ENCODE results near the gene ZDHHC8.

The ZDHHC8 gene

DNA sequence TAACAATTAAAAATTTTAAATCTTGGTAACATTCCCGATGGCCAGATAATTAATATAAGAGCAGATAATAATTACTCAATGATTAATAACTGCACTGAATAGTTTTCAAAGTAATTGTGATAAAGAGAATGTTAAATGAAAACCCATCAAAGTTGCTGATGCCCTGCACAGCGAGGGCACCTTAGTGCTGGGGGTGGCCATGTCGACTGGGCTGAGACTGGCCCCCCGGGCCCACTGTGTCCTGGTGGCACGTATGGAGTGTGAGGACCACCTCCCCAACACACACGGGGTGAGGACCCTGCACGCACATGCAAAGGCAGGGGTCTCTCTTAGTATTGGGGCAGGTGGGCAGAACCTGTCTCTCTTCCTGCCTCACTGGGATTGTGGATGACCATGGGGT, 34.3 kb downstream of the ZDHHC8 start:
- no peak for DNase-seq

DNA sequence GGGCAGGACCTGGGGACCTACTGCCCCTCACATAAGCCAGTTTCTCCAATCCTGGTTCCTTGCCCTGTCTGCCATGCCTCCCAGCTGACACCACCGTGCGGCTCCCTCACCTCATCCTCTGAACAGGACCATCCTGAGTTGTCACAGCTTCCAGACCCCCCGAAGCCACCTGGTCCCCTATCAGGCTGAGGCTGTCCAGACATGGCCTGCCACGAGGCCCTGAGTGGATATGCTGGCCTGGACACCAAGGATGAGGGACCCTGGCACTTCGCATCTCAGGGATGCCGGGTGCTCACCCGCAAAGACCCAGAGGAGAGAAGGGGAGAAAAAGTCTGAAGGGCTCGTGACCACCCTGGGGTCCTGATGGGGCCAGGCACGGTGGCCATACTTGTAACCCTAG, 35.1 kb downstream of the ZDHHC8 start:
- no peak for DNase-seq

GRCh38 chr22:20167643-20168322, 36.2 kb downstream of the ZDHHC8 start:
- no peak for DNase-seq

DNA sequence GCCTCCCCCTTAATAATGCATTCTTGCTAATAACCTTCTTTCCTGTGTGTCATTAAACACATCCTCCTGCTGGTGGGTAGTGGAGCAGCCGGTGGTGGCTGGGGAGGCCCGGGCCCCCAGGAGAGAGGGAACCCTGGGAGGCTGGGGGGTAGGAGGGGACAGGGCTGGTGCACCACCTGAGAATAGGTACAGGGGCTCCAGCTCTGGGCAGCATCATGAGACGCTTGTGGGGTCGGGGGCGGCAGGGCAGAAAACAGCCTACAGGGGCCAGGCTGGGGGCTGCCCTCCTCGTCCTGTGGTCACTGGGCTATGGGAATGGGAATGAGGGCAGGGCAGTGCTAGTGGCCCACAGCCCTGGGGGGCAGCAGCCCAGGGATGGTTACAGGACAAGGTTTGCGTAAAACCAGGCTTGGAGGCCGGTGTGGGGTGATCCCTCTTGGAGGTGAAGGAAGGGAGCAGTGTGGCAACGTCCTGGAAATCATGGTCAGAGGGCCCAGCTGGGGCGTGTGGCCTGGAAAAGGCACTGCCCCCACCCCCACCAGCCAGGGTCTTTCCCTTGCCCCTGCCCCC, 37.7 kb downstream of the ZDHHC8 start:
- no peak for DNase-seq

GRCh38 chr22:20170170-20170569, 38.6 kb downstream of the ZDHHC8 start:
- no peak for DNase-seq

DNA sequence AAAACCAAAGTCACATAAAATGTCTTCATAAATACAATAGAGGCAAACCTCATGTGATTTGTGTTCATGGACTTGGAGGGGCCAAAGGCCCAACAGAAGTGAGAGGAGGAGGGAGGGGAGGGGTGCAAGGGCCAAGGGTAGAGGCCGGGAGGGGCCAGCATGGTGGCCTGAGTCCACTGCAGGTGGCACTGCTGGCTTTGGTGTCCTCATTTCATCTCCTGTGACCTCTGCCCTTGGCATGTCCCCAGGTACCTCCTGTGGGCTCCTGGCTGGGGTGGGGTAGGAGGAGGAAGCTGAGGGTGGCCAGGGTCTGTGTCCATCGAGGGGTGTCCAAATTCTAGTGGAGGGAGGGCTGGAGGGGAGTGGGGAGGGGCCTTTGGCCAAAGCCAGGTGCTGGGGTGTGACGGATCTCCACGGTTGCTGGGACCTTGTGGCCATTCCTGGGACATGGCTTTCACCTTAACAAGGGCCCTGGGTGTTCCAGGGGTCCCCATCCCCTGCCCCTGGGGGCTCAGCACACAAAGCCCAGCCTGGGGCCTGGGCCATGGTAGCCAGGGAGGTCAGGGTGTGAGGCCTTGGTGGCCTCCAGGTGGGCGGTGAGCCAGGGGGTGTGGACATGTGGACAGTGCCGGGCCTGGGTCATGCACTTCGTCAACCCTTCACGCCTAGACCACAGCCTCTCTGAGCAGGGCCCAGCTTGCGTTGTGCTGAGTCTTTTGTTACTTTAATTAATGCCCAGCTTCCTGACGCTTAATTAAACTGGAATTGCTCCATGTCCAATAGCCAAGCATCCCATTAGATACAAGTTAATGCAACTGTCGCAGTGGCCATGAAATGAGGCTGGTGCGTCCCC, 39.9 kb downstream of the ZDHHC8 start:
- DNase-seq, result no peak

- no peak for DNase-seq
Measured at GRCh38 chr22:20172141-20172613, 40.6 kb downstream of the ZDHHC8 start.

- DNase-seq, result no peak
Measured at GRCh38 chr22:20173246-20173645, 41.6 kb downstream of the ZDHHC8 start.

- DNase-seq, result no peak
Measured at GRCh38 chr22:20173772-20174171, 42.2 kb downstream of the ZDHHC8 start.

- no peak for DNase-seq
Measured at GRCh38 chr22:20174785-20175596, 43.4 kb downstream of the ZDHHC8 start.

DNA sequence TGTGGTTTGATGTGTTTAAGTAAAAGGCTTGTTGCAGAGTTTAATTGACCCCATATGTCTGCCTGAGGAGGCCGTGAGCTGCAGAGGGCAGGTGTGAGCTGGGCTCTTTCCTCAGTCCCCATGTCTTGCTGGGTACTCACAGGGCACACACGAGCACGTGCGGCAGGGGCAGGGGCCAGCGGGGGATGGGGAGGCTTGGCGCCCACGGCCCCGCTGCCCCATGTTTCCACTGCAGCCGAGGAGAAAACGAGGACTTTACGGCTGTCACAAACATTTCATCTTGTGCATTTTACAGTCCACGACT, 43.9 kb downstream of the ZDHHC8 start:
- DNase-seq, result no peak

DNA sequence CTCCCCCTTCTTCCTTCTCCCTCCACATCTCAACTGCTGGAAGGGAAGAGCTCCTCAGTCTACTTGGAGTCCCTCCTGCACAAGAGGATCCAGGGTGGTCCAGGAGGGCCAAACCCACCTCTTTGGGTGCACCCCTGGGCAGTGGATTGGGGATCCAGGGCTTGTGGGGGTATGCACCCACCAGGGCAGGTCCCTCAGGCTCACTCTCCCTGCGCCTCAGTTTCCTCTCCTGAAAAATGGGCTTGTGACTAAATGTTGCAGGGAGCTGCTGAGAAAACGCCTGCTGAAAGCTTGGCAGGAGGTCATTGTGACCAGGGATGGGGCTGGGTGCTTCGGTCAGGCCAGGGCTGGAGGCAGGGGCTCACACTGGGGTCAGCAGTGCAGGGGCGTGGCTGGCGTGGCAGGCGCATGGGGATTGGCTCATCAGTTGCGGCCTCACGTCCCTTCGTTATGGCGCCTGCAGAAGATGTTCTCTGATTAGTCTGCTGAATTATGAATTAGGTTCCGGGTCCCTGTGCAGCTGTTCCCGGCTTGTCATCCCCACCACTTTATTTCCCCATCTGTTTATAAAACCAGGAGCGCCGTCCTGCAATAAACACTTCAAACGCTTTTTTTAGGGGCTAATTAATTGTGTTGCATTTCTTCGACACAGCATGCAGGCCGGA, 44.9 kb downstream of the ZDHHC8 start:
- DNase-seq, result no peak

DNA sequence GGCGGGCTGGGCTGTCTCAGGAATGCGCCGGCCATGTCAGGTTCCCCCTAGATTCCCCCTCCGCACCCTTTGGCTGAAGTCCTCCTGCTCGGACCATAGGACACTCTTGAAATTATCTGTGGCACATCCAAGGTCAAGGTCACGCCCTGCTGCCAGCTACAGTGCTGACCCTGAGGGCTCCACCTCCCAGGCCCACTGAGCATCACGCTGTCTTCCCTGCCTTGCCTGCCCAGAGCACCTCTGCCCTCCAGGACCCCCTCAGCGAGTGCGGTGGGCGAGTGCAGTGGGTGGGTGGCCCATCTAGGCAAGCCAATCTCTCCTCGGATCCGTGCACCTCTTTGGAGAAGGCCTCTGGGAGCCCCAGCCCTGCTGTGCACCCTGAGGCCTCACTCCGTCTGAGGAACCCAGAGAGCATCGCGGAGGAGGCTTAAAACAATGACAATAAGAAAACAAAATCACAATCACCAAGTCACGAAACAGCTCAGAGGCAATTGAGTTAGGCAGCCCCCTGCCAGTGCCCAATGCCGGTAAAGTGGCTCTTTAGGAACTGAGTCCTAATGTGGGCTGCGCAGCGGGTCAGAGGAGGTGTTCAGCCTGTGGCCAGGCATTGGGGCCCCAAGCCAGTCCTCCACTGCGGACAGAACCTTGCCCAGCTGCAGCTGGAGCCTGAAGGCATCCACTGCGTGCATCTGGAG, 45.8 kb downstream of the ZDHHC8 start:
- DNase-seq, result no peak

GRCh38 chr22:20178075-20178914, 46.7 kb downstream of the ZDHHC8 start:
- DNase-seq, result no peak

DNA sequence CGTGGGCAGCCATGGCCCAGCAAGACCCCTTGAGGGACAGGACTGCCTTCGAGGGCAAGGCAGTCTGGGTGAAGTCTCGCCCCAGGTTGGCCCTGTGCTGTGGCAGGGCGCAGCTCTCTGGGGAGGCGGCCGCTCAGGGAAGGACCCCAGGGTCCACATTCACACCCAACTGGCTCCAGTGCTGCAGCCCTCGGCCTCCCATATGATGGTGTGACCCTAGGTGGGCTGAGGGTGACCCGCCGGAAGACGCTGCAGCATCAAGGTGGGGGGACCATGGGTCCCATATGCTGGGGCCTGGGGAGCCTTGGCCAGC, 47.3 kb downstream of the ZDHHC8 start:
- no peak for DNase-seq

DNA sequence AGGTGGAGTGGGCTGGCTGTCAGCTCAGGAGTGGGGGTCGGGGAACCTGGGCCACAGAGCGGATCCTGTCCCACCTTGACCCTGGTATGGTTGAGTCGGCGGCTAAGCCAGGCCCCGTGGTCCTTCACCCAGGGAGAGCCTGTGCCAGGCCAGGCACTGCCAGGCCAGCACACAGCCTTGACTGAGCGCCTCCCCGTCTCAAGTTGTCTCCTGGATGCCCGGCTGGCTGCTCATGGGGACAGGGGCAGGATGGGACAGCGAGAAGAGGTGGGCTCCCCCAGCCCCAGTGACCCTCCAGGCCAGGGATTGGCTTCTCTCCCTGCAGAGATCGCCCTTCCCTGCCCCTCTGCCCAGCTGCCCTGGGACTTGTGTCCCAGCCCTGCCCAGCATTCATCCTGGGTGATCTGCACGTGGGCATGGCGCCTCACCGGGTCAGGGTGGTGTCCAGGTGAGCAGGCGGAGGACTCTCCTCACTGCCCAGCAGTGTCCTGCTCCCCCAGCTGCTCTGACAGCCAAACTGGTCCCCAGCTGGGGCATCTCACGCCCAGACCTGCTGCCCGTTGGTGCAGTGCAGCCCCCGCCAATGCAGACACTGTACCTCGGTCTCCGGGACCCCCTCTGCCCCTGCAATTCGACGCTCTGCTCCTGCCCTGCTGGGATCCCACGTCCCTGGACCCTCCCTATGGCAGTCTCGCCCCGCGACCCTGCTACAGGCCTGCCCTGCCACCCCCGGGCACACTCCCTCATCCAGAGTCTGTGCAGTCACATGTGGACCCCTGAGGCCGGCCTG, 48.0 kb downstream of the ZDHHC8 start:
- DNase-seq, result no peak

DNA sequence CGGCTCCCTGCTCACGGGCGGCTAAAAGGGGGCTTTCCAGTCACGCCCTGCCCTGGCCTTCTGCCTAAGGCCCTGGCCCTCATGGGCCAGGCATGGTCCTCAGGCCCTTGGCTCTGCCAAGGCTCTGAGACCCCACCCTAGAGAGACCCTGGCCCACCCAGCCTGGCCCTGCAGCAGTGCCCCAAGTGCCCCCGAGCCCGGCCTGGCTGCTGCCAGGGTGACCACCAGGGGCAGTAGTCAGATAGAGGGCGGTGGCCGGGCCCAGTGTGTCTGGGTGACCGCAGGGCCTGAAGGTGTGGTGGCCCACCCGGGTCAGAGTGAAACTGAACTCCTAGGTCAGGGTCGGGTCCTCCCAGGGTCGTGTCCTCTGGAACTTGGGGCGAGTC, 48.6 kb downstream of the ZDHHC8 start:
- no peak for DNase-seq

- DNase-seq, result no peak
Measured at GRCh38 chr22:20180640-20181039, 49.0 kb downstream of the ZDHHC8 start.

- no peak for DNase-seq
Measured at GRCh38 chr22:20181194-20181883, 49.7 kb downstream of the ZDHHC8 start.

DNA sequence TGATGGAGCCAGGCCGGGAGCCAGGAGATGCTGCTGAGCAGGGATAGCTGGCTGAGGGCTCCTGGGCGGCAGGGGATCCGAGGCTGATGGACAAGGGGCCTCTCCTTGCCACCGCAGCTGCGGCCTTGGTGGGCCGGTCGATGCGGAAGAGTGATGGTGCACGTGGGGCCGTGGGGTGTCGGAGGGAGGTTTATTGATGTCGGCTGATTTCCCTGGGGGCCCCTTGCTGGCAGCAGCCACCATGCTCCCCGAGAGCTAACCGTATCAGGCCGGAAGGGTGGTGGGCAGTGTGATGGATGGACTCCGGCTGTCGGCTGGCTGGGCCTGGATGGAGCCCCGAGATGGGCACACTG, 50.3 kb downstream of the ZDHHC8 start:
- no peak for DNase-seq

Data from stimulated activated naive CD4-positive, alpha-beta T cell (primary cell).